Measurements from ENCODE around the gene EFHD1. TPM values are rescaled to one million over a fixed set of nuclear protein-coding genes. Genes with fewer than 3 reads are reported as not detected.

EFHD1 gene
- total and polyA plus RNA-seq, 9 of the 15 experiments (the other 6 are each of a cell fraction or from before 2014, with no cell fraction given), result 0.66 to 9.1 (median 2.0) TPM

DNA sequence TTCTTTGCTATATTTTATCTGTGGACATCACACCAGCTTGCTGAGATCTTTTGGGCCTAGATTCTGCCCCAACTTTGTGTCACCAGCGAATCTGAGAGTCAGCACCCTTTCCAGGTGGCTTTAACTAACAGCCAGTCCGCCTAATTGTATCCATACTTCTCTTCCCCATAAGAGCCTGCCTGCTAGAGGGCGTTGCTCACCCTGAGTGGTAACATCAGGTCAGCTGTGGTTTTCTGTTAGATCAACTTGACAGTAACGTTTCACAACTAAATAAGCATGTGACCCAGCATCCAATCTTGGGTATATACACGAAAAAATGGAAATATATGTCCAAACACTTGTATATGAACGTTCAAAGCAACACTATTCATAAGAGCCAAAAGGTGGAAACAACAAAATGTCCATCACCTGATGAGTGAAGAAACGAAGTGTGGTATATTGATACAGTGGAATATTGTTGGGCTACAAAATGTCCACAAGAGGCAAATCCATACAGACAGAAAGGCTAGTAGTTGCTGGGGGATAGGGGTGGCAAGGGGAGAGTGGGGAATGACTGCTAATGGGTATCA lies 24.9 kb downstream of the EFHD1 start (continued):
- TF ChIP-seq, protein P1, sequence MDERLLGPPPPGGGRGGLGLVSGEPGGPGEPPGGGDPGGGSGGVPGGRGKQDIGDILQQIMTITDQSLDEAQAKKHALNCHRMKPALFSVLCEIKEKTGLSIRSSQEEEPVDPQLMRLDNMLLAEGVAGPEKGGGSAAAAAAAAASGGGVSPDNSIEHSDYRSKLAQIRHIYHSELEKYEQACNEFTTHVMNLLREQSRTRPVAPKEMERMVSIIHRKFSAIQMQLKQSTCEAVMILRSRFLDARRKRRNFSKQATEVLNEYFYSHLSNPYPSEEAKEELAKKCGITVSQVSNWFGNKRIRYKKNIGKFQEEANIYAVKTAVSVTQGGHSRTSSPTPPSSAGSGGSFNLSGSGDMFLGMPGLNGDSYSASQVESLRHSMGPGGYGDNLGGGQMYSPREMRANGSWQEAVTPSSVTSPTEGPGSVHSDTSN (CRISPR knock-in tag; IDR thresholded peaks at IDR 0.05; ENCODE audit: low read depth), result no peak
- TF ChIP-seq, protein P1 (tag; conservative IDR thresholded peaks at IDR 0.05; ENCODE audit: low read depth), result no peak
- TF ChIP-seq IFI16 (CRISPR knock-in tag; IDR thresholded peaks at IDR 0.05) (no peak), LCOR (CRISPR knock-in tag; IDR thresholded peaks at IDR 0.05) (no peak), L3MBTL2 (IDR thresholded peaks at IDR 0.05) (0 out of 2 replicates have a peak, but pooled peaks have one; percentile 21)
- TF ChIP-seq, protein P2, sequence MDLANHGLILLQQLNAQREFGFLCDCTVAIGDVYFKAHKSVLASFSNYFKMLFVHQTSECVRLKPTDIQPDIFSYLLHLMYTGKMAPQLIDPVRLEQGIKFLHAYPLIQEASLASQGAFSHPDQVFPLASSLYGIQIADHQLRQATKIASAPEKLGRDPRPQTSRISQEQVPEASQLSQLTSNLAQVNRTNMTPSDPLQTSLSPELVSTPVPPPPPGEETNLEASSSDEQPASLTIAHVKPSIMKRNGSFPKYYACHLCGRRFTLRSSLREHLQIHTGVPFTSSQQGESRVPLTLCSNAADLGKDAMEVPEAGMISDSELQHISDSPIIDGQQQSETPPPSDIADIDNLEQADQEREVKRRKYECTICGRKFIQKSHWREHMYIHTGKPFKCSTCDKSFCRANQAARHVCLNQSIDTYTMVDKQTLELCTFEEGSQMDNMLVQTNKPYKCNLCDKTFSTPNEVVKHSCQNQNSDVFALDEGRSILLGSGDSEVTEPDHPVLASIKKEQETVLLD (IDR thresholded peaks at IDR 0.05), result no peak
- TF ChIP-seq, protein P3, sequence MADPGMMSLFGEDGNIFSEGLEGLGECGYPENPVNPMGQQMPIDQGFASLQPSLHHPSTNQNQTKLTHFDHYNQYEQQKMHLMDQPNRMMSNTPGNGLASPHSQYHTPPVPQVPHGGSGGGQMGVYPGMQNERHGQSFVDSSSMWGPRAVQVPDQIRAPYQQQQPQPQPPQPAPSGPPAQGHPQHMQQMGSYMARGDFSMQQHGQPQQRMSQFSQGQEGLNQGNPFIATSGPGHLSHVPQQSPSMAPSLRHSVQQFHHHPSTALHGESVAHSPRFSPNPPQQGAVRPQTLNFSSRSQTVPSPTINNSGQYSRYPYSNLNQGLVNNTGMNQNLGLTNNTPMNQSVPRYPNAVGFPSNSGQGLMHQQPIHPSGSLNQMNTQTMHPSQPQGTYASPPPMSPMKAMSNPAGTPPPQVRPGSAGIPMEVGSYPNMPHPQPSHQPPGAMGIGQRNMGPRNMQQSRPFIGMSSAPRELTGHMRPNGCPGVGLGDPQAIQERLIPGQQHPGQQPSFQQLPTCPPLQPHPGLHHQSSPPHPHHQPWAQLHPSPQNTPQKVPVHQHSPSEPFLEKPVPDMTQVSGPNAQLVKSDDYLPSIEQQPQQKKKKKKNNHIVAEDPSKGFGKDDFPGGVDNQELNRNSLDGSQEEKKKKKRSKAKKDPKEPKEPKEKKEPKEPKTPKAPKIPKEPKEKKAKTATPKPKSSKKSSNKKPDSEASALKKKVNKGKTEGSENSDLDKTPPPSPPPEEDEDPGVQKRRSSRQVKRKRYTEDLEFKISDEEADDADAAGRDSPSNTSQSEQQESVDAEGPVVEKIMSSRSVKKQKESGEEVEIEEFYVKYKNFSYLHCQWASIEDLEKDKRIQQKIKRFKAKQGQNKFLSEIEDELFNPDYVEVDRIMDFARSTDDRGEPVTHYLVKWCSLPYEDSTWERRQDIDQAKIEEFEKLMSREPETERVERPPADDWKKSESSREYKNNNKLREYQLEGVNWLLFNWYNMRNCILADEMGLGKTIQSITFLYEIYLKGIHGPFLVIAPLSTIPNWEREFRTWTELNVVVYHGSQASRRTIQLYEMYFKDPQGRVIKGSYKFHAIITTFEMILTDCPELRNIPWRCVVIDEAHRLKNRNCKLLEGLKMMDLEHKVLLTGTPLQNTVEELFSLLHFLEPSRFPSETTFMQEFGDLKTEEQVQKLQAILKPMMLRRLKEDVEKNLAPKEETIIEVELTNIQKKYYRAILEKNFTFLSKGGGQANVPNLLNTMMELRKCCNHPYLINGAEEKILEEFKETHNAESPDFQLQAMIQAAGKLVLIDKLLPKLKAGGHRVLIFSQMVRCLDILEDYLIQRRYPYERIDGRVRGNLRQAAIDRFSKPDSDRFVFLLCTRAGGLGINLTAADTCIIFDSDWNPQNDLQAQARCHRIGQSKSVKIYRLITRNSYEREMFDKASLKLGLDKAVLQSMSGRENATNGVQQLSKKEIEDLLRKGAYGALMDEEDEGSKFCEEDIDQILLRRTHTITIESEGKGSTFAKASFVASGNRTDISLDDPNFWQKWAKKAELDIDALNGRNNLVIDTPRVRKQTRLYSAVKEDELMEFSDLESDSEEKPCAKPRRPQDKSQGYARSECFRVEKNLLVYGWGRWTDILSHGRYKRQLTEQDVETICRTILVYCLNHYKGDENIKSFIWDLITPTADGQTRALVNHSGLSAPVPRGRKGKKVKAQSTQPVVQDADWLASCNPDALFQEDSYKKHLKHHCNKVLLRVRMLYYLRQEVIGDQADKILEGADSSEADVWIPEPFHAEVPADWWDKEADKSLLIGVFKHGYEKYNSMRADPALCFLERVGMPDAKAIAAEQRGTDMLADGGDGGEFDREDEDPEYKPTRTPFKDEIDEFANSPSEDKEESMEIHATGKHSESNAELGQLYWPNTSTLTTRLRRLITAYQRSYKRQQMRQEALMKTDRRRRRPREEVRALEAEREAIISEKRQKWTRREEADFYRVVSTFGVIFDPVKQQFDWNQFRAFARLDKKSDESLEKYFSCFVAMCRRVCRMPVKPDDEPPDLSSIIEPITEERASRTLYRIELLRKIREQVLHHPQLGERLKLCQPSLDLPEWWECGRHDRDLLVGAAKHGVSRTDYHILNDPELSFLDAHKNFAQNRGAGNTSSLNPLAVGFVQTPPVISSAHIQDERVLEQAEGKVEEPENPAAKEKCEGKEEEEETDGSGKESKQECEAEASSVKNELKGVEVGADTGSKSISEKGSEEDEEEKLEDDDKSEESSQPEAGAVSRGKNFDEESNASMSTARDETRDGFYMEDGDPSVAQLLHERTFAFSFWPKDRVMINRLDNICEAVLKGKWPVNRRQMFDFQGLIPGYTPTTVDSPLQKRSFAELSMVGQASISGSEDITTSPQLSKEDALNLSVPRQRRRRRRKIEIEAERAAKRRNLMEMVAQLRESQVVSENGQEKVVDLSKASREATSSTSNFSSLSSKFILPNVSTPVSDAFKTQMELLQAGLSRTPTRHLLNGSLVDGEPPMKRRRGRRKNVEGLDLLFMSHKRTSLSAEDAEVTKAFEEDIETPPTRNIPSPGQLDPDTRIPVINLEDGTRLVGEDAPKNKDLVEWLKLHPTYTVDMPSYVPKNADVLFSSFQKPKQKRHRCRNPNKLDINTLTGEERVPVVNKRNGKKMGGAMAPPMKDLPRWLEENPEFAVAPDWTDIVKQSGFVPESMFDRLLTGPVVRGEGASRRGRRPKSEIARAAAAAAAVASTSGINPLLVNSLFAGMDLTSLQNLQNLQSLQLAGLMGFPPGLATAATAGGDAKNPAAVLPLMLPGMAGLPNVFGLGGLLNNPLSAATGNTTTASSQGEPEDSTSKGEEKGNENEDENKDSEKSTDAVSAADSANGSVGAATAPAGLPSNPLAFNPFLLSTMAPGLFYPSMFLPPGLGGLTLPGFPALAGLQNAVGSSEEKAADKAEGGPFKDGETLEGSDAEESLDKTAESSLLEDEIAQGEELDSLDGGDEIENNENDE (IDR thresholded peaks at IDR 0.05; ENCODE audit: low read depth, low read length), result no peak
- TF ChIP-seq, protein P4, sequence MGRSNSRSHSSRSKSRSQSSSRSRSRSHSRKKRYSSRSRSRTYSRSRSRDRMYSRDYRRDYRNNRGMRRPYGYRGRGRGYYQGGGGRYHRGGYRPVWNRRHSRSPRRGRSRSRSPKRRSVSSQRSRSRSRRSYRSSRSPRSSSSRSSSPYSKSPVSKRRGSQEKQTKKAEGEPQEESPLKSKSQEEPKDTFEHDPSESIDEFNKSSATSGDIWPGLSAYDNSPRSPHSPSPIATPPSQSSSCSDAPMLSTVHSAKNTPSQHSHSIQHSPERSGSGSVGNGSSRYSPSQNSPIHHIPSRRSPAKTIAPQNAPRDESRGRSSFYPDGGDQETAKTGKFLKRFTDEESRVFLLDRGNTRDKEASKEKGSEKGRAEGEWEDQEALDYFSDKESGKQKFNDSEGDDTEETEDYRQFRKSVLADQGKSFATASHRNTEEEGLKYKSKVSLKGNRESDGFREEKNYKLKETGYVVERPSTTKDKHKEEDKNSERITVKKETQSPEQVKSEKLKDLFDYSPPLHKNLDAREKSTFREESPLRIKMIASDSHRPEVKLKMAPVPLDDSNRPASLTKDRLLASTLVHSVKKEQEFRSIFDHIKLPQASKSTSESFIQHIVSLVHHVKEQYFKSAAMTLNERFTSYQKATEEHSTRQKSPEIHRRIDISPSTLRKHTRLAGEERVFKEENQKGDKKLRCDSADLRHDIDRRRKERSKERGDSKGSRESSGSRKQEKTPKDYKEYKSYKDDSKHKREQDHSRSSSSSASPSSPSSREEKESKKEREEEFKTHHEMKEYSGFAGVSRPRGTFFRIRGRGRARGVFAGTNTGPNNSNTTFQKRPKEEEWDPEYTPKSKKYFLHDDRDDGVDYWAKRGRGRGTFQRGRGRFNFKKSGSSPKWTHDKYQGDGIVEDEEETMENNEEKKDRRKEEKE (IDR thresholded peaks at IDR 0.05; ENCODE audit: borderline replicate concordance in 1 of 2, control insufficient read depth in 1 of 2, low read depth in 2 of 2, low read length in 1 of 2), result no peak

Measured in K562 (cell line).